Testis (tissue), 2 donors: ENCODE data around the gene CMTM7.

Source experiments
- POLR2A ChIP-seq: fragments of 450-650 bp; IDR thresholded peaks from one replicate; pipeline ENCODE4 v1.6.1; 2017; ENCODE audit warnings: antibody characterized with exemption, mild to moderate bottlenecking, moderate library complexity
- TF ChIP-seq, protein P1 (sequence below), 3 experiments: fragments of 450-650 bp in 2 of 3; fragments of 200-600 bp in 1 of 3; sonication (generic) in 1 of 3; IDR thresholded peaks; one replicate each; pipeline ENCODE4 v1.5.1; 2016 to 2019; ENCODE audit warnings: antibody characterized with exemption in 3 of 3, mild to moderate bottlenecking in 2 of 3, moderate library complexity in 1 of 3

DNA sequence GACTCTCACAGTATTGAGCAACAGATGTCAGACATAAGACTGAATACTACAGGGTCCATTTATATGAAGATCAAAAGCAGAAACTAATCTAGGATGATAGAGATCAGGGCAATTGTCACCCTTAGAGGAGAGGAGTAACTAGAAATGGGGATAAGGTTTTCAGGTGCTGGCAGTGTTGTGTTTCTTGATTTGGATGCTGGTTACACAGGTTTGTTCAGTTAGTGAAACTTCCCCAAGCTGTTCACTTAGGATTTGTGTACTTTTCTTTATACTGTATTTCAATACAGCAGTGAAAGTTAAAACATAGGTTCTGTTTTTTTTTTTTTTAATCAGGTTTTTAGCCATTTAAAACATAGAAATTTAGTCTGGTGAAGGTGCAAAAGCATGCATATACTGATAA is 39.1 kb upstream of the CMTM7 start:
- TF ChIP-seq, protein P1, sequence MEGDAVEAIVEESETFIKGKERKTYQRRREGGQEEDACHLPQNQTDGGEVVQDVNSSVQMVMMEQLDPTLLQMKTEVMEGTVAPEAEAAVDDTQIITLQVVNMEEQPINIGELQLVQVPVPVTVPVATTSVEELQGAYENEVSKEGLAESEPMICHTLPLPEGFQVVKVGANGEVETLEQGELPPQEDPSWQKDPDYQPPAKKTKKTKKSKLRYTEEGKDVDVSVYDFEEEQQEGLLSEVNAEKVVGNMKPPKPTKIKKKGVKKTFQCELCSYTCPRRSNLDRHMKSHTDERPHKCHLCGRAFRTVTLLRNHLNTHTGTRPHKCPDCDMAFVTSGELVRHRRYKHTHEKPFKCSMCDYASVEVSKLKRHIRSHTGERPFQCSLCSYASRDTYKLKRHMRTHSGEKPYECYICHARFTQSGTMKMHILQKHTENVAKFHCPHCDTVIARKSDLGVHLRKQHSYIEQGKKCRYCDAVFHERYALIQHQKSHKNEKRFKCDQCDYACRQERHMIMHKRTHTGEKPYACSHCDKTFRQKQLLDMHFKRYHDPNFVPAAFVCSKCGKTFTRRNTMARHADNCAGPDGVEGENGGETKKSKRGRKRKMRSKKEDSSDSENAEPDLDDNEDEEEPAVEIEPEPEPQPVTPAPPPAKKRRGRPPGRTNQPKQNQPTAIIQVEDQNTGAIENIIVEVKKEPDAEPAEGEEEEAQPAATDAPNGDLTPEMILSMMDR (IDR thresholded peaks at IDR 0.05), result no peak
- no peak for TF ChIP-seq POLR2A
